PC-3 (cell line): ENCODE results near the gene ELAC2. TPM values are rescaled to one million over a fixed set of nuclear protein-coding genes. Genes with fewer than 3 reads are reported as not detected.
A peak's percentile ranks its signal among the peaks of the same experiment; 100 is the strongest.

Source experiments
- ATAC-seq: fragments of 200-7000 bp; cut with Tn5 transposase; 2 replicates; pipeline ENCODE4 v1.9.1; 2020; ENCODE audit warnings: mild to moderate bottlenecking, moderate library complexity
- BruUV-seq: library from RNA; stranded (reverse); fragments of 400-500 nt; replicated peaks from 2 replicates; lab custom pipeline; 2021; lab: Mats Ljungman, UMichigan
- CTCF ChIA-PET: fragments of 300-600 bp; sonication (Branson Sonifier 250); formaldehyde crosslinking; loops from one replicate; lab custom pipeline; 2022; ENCODE audit warnings: antibody characterized with exemption; lab: Charles Lee
- POLR2A ChIA-PET: fragments of 300-600 bp; sonication (Branson Sonifier 250); formaldehyde crosslinking; loops from one replicate; lab custom pipeline; 2022; ENCODE audit warnings: antibody characterized with exemption; ENCODE audit not compliant: unreplicated experiment; lab: Charles Lee
- DNase-seq: peaks from one replicate; pipeline ENCODE4 v3.0.0-alpha.2; 2015
- H2AFZ ChIP-seq: fragments of 300-600 bp; sonication (generic); 2 replicates; pipeline ENCODE4 v1.6.0; 2016; ENCODE audit warnings: antibody characterized with exemption, low read length
- H3F3A ChIP-seq: fragments of 300-600 bp; sonication (generic); one replicate; pipeline ENCODE4 v1.6.0; 2017; ENCODE audit warnings: antibody characterized with exemption, low read length, control low read depth, mild to moderate bottlenecking; ENCODE audit not compliant: unreplicated experiment
- H3K27ac ChIP-seq: fragments of 300-600 bp; sonication (generic); 2 replicates; pipeline ENCODE4 v1.5.1; 2016; ENCODE audit warnings: mild to moderate bottlenecking, low read length
- H3K27me3 ChIP-seq: fragments of 300-600 bp; sonication (generic); 2 replicates; pipeline ENCODE4 v1.6.1; 2016; ENCODE audit warnings: low read length, mixed read lengths
- H3K36me3 ChIP-seq: fragments of 300-600 bp; sonication (generic); 2 replicates; pipeline ENCODE4 v1.6.1; 2016; ENCODE audit warnings: low read depth, mixed run types, low read length, mixed read lengths
- H3K4me1 ChIP-seq: fragments of 300-600 bp; sonication (generic); 2 replicates; pipeline ENCODE4 v1.5.1; 2016; ENCODE audit warnings: low read length; ENCODE audit not compliant: insufficient read depth
- H3K4me2 ChIP-seq: fragments of 300-600 bp; sonication (generic); 2 replicates; pipeline ENCODE4 v1.6.0; 2016; ENCODE audit warnings: low read length
- H3K4me3 ChIP-seq: fragments of 300-600 bp; sonication (generic); 2 replicates; pipeline ENCODE4 v1.5.1; 2016; ENCODE audit warnings: mild to moderate bottlenecking, low read length, mixed read lengths
- H3K79me2 ChIP-seq: fragments of 300-600 bp; sonication (generic); 2 replicates; pipeline ENCODE4 v1.6.1; 2017; ENCODE audit warnings: low read length, mixed read lengths
- H3K9ac ChIP-seq: fragments of 300-600 bp; sonication (generic); 2 replicates; pipeline ENCODE4 v1.6.0; 2016; ENCODE audit warnings: mild to moderate bottlenecking, low read length
- H3K9me2 ChIP-seq: fragments of 300-600 bp; sonication (generic); replicated peaks from 2 replicates; pipeline ENCODE4 v1.6.1; 2016; ENCODE audit warnings: mixed run types, low read length, mixed read lengths
- H3K9me3 ChIP-seq: fragments of 300-600 bp; sonication (generic); 2 replicates; pipeline ENCODE4 v1.6.1; 2016; ENCODE audit warnings: low read length, mixed read lengths
- H4K20me1 ChIP-seq: fragments of 300-600 bp; sonication (generic); 2 replicates; pipeline ENCODE4 v1.6.1; 2016; ENCODE audit warnings: low read length, mixed read lengths
- EZH2 ChIP-seq: fragments of 300-600 bp; sonication (generic); IDR thresholded peaks from one replicate; pipeline ENCODE4 v1.6.1; 2017; ENCODE audit warnings: antibody characterized with exemption, mild to moderate bottlenecking, low read length; ENCODE audit not compliant: unreplicated experiment
- EZH2phosphoT487 ChIP-seq: fragments of 300-600 bp; sonication (generic); IDR thresholded peaks from 2 replicates; pipeline ENCODE4 v1.6.1; 2018; ENCODE audit warnings: mild to moderate bottlenecking, antibody characterized with exemption, low read length, borderline replicate concordance
- intact Hi-C: fragments of 100-400 bp; cut with micrococcal nuclease; formaldehyde crosslinking; loops from 2 replicates; pipeline ENCODE4 v1.9.0; 2023
- total RNA-seq: library from RNA; depleted of rRNA; stranded (reverse); fragments of >200 nt; gene quantifications from 2 replicates; pipeline ENCODE4 v1.2.3, GENCODE V29; 2014
- TF ChIP-seq, protein P1 (sequence below): fragments of 300-600 bp; sonication (generic); conservative IDR thresholded peaks from 2 replicates; pipeline ENCODE4 v1.5.1; 2017; ENCODE audit warnings: antibody characterized with exemption, low read depth, mild to moderate bottlenecking, low read length

Gene ELAC2
- total RNA-seq, 1 experiment from 2014 or later = 270 TPM

GRCh38 chr17:12990041-12990808, 27.6 kb downstream of the ELAC2 start:
- ChIA-PET CTCF (no interaction called here), POLR2A (no interaction called here)
- Histone ChIP-seq H3K4me1 (no peaks in the 10 kb centered on the region), H4K20me1 (no peaks in the 10 kb centered on the region), H3K36me3 (peaks cover 35% of the 10 kb centered on the region), H2AFZ (no peak overlapping the region), H3K27me3 (no peaks in the 10 kb centered on the region), H3K9ac (no peak overlapping the region), H3K4me3 (no peak overlapping the region), H3K4me2 (no peak overlapping the region), H3F3A (no peaks in the 10 kb centered on the region), H3K27ac (no peak overlapping the region), H3K79me2 (no peaks in the 10 kb centered on the region), H3K9me2 (no peaks in the 10 kb centered on the region), H3K9me3 (no peaks in the 10 kb centered on the region)
- DNase-seq = no peak
- TF ChIP-seq EZH2 (no peak), EZH2phosphoT487 (no peak)
- TF ChIP-seq, protein P1, sequence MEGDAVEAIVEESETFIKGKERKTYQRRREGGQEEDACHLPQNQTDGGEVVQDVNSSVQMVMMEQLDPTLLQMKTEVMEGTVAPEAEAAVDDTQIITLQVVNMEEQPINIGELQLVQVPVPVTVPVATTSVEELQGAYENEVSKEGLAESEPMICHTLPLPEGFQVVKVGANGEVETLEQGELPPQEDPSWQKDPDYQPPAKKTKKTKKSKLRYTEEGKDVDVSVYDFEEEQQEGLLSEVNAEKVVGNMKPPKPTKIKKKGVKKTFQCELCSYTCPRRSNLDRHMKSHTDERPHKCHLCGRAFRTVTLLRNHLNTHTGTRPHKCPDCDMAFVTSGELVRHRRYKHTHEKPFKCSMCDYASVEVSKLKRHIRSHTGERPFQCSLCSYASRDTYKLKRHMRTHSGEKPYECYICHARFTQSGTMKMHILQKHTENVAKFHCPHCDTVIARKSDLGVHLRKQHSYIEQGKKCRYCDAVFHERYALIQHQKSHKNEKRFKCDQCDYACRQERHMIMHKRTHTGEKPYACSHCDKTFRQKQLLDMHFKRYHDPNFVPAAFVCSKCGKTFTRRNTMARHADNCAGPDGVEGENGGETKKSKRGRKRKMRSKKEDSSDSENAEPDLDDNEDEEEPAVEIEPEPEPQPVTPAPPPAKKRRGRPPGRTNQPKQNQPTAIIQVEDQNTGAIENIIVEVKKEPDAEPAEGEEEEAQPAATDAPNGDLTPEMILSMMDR = no peak
- intact Hi-C loops = no loop called here
- TSS peak; percentile 20 for BruUV-seq
- no peak for ATAC-seq

- Histone ChIP-seq H3K9me3 (no peaks in the 10 kb centered on the region), H3K36me3 (peaks cover 9% of the 10 kb centered on the region), H2AFZ (no peak overlapping the region), H3F3A (no peaks in the 10 kb centered on the region), H3K79me2 (no peaks in the 10 kb centered on the region), H3K9ac (no peak overlapping the region), H3K27me3 (no peaks in the 10 kb centered on the region), H3K9me2 (no peaks in the 10 kb centered on the region), H3K4me2 (no peak overlapping the region), H4K20me1 (no peaks in the 10 kb centered on the region), H3K4me1 (peaks cover 11% of the 10 kb centered on the region; the same call in 1 of the 2 replicates), H3K4me3 (no peak overlapping the region), H3K27ac (no peak overlapping the region)
- no peak for ATAC-seq
- no peak for TF ChIP-seq EZH2phosphoT487
- TF ChIP-seq, protein P1 = no peak
- TF ChIP-seq EZH2 = no peak
- intact Hi-C loops = no loop called here
- no peak for DNase-seq
- no TSS peak for BruUV-seq
- ChIA-PET POLR2A (interaction anchor here (0.7 kb wide), 1 partner anchor 9 kb away, joined by 11 read pairs; no protein-coding TSS in a partner anchor), CTCF (no interaction called here)
Observed at GRCh38 chr17:12987120-12987519, 30.7 kb downstream of the ELAC2 start.
